Brain microvascular endothelial cell (primary cell): ENCODE results near the gene DCDC2C.

Source experiments
- DNase-seq: peaks from one replicate; pipeline ENCODE4 v3.0.0-alpha.2; 2020
- H3K27ac ChIP-seq: fragments of 250-450 bp; sonication (Bioruptor Pico); 2 replicates; pipeline ENCODE4 v1.5.1; 2020; ENCODE audit warnings: mild to moderate bottlenecking, moderate library complexity
- H3K27me3 ChIP-seq: fragments of 250-450 bp; sonication (Bioruptor Pico); replicated peaks from 2 replicates; pipeline ENCODE4 v1.5.1; 2020; ENCODE audit warnings: mild to moderate bottlenecking
- H3K36me3 ChIP-seq: fragments of 250-450 bp; sonication (Bioruptor Pico); replicated peaks from 2 replicates; pipeline ENCODE4 v1.5.1; 2020; ENCODE audit warnings: mild to moderate bottlenecking
- H3K4me3 ChIP-seq: 2 replicates; pipeline ENCODE4 v1.5.1; 2011; ENCODE audit warnings: low read depth, mild to moderate bottlenecking, control low read depth, low read length, moderate library complexity
- in situ Hi-C: cut with HindIII; loops from 2 replicates; pipeline ENCODE4 v1.10.0; 2017; ENCODE audit warnings: low sequenced_read_pairs, low pct_ligation_motif_present
- TF ChIP-seq, protein P1 (sequence below): IDR thresholded peaks from 2 replicates; pipeline ENCODE4 v1.5.1; 2011; ENCODE audit warnings: low read depth, mild to moderate bottlenecking, moderate library complexity, low read length, control low read depth, inconsistent platforms; ENCODE audit errors: missing control alignments

DCDC2C gene

DNA sequence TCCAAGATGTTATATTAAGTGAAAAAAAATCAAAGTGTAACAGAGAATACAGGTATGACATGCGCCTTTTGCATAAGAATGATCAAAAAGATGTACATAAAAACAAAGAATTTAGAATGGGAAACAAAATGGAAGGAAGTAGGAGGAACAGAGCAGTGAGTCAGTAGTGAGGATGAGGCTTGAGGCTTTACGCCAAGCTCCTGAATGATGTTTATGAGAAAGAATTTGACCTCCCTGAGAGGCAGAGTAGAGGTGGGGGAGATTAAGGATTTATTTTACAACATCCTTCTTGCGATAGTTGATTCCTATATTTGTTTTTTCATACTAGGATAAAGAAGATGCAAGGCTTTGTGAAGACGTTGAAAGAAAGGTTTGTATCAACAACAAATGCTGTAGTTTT, 81.4 kb downstream of the DCDC2C start:
- DNase-seq = peak; percentile 63
- in situ Hi-C loops = no loop called here
- peak overlapping the region; percentile 10 for H3K27ac ChIP-seq
- no peaks in the 10 kb centered on the region for H3K27me3 ChIP-seq
- H3K4me3 ChIP-seq = no peak overlapping the region
- no peaks in the 10 kb centered on the region for H3K36me3 ChIP-seq
- TF ChIP-seq, protein P1, sequence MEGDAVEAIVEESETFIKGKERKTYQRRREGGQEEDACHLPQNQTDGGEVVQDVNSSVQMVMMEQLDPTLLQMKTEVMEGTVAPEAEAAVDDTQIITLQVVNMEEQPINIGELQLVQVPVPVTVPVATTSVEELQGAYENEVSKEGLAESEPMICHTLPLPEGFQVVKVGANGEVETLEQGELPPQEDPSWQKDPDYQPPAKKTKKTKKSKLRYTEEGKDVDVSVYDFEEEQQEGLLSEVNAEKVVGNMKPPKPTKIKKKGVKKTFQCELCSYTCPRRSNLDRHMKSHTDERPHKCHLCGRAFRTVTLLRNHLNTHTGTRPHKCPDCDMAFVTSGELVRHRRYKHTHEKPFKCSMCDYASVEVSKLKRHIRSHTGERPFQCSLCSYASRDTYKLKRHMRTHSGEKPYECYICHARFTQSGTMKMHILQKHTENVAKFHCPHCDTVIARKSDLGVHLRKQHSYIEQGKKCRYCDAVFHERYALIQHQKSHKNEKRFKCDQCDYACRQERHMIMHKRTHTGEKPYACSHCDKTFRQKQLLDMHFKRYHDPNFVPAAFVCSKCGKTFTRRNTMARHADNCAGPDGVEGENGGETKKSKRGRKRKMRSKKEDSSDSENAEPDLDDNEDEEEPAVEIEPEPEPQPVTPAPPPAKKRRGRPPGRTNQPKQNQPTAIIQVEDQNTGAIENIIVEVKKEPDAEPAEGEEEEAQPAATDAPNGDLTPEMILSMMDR = no peak

DNA sequence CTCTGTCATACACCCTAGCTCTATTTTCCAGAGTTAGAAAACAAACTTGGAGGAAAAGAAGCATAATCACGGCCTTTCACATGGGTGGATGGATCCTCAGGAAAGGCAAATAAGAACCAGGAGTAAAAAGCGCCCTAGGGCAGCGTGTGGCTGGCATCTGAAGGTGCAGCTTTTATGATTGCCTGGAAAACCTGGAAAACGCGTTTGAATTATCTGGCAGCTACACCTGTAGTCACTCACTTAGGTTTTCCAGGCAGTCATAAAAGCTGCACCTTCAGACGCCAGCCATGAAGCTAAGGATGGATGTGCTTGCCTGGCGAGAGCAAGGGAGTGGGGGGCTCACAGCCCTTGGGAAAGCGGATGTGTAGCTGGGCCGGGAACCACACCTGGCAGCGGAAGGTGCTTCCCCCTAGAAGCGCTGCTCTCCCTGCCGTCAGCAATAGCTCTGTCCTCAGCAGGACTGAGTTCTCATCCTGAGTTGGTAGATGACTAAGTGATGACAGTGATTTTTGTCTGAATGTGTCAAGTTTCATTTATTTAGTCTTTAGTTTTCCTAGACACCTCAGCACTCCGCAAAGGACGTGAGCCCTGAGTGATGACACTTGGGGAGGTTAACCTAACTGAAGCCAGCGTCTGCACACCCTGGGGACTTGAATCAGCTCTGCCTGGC, 82.0 kb downstream of the DCDC2C start:
- Histone ChIP-seq H3K36me3 (no peaks in the 10 kb centered on the region), H3K27ac (peak overlapping the region; percentile 10), H3K4me3 (no peak overlapping the region), H3K27me3 (no peaks in the 10 kb centered on the region)
- peak; percentile 36 for DNase-seq
- in situ Hi-C loops = no loop called here
- TF ChIP-seq, protein P1 = no peak

DNA sequence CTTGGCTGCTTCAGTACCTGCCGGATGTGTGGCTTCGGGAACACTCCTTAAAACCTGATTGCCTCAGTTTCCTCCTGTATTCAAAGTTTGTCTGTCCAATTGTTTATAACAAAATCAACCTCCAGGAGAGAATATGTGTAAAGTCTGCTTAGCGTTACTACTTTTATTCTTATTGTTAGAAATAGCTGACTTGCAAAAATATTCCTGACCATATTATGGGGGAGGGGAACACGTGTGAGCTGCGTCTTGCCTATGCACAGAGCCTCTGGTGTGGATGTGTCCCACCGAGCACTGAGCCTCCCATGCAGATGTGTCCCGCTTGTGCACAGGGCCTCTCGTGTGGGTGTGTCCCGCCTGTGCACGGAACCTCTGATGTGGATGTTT, 82.5 kb downstream of the DCDC2C start:
- no peaks in the 10 kb centered on the region for H3K27me3 ChIP-seq
- TF ChIP-seq, protein P1 = no peak

DNA sequence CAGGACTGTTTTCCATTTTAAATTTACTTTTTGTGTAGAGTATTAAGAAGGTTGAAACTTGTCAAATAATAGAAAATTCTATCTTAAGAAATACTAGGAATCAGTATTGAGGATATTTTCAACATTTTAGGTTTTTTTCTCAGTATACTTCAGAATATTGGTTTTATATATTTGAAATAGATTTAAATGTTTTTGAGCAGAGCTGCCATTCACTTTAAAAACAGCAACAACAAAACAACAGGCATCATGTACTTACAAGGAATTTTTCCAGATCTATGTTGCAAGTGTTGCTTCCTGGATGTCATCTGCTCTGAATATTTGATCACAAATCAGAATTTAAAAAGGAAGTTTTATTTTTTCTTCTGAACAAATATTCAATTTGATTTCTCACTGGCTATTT, 84.4 kb downstream of the DCDC2C start:
- H3K27me3 ChIP-seq = no peaks in the 10 kb centered on the region
- no peak overlapping the region for H3K4me3 ChIP-seq
- no peak overlapping the region for H3K27ac ChIP-seq
- in situ Hi-C loops = no loop called here
- TF ChIP-seq, protein P1 = no peak
- H3K36me3 ChIP-seq = no peaks in the 10 kb centered on the region
- no peak for DNase-seq

More for the DNA sequence above, 82.5 kb downstream of the DCDC2C start:
- Histone ChIP-seq H3K27ac (no peak overlapping the region), H3K36me3 (no peaks in the 10 kb centered on the region), H3K4me3 (no peak overlapping the region)
- no peak for DNase-seq
- in situ Hi-C loops = no loop called here

DNA sequence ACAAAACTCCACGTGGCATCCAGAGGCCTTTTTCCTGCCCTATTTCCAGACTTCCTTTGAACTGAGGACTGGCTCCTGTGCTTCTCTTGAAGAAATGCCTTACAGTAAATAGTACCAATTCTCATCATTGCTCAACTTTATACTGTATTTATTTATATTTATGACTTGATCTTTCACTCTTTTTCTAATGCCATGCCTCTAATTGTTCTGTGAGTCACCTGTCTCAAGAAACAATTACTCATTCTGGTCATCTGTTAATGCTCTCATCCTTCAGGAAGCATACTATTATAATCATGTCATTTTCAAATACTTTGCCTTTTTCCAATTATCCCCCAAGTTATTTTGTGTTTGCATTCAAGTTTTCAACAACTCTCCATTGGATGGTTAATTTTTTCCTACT, 85.9 kb downstream of the DCDC2C start:
- DNase-seq = no peak
- in situ Hi-C loops = no loop called here
- H3K27ac ChIP-seq = no peak overlapping the region
- no peak overlapping the region for H3K4me3 ChIP-seq
- TF ChIP-seq, protein P1 = no peak
- H3K36me3 ChIP-seq = no peaks in the 10 kb centered on the region
- no peaks in the 10 kb centered on the region for H3K27me3 ChIP-seq

DNA sequence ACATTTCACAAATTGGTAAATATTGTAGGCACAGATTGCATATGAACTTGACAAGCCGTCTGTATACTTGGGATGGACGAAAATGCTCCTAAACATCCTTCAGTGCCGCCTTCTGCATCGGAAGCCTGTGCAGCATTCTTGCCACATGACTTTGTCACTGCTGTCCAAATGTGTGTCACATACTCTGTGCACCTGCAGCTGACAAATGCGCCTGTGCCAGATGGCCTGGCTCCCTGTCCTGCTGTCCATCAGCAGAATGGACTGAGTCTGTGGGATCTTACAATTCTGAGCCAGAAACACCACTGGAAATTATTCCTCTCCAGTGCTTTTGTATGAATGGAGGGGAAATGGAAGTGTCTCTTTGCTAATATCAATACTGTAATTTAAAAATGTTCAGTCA, 89.9 kb downstream of the DCDC2C start:
- TF ChIP-seq, protein P1 = no peak
- Histone ChIP-seq H3K36me3 (no peaks in the 10 kb centered on the region), H3K27me3 (no peaks in the 10 kb centered on the region), H3K4me3 (no peak overlapping the region), H3K27ac (no peak overlapping the region)
- in situ Hi-C loops = no loop called here
- no peak for DNase-seq
